HG03565 (cell line): ENCODE data around the gene AGO3.
"Not testable (repeated sequence)": the region's sequence is repeated elsewhere in the genome, so short reads cannot be mapped to it uniquely, and the experiment has no call there.

Source experiments
- ATAC-seq: cut with Tn5 transposase; IDR thresholded peaks from one replicate; pipeline ENCODE4 v1.9.1; 2021; ENCODE audit warnings: mild to moderate bottlenecking, moderate library complexity; ENCODE audit not compliant: unreplicated experiment

AGO3 gene

GRCh38 chr1:35930593-35931445, at the start of gene AGO3:
Gene AGO3 (plus strand): TSS chr1:35931105. CDS start chr1:35931427, 322 bp downstream.
- peak; percentile 70 for ATAC-seq

GRCh38 chr1:35881850-35882273, 49.0 kb upstream of the AGO3 start:
- no peak for ATAC-seq

- no peak for ATAC-seq
Measured at GRCh38 chr1:35882586-35882944, 48.3 kb upstream of the AGO3 start.

GRCh38 chr1:35882945-35883634, 47.8 kb upstream of the AGO3 start, which contains the start of gene AGO1:
Gene AGO1 (plus strand): TSS chr1:35883209. CDS start chr1:35883422, 213 bp downstream.
- ATAC-seq, result peak; percentile 89

- ATAC-seq, result no peak
Measured at GRCh38 chr1:35883635-35884101, 47.2 kb upstream of the AGO3 start.

- ATAC-seq, result no peak
Measured at GRCh38 chr1:35884934-35885333, 46.0 kb upstream of the AGO3 start.

- ATAC-seq, result no peak
Measured at GRCh38 chr1:35885961-35886558, 44.8 kb upstream of the AGO3 start.

- no peak for ATAC-seq
Measured at GRCh38 chr1:35886577-35887431, 44.1 kb upstream of the AGO3 start.

- ATAC-seq, result no peak
Measured at GRCh38 chr1:35887508-35887907, 43.4 kb upstream of the AGO3 start.

GRCh38 chr1:35888255-35888654, 42.6 kb upstream of the AGO3 start:
- ATAC-seq, result no peak

- ATAC-seq, result not testable (repeated sequence)
Measured at GRCh38 chr1:35888981-35889380, 41.9 kb upstream of the AGO3 start.

- no peak for ATAC-seq
Measured at GRCh38 chr1:35893051-35893879, 37.6 kb upstream of the AGO3 start.

- peak; percentile 43 for ATAC-seq
Measured at GRCh38 chr1:35894183-35894582, 36.7 kb upstream of the AGO3 start.

GRCh38 chr1:35894656-35895055, 36.2 kb upstream of the AGO3 start:
- ATAC-seq, result no peak

GRCh38 chr1:35899941-35900340, 31.0 kb upstream of the AGO3 start:
- no peak for ATAC-seq

GRCh38 chr1:35901235-35901634, 29.7 kb upstream of the AGO3 start:
- ATAC-seq, result no peak

- no peak for ATAC-seq
Measured at GRCh38 chr1:35902671-35903070, 28.2 kb upstream of the AGO3 start.

- no peak for ATAC-seq
Measured at GRCh38 chr1:35914717-35915116, 16.2 kb upstream of the AGO3 start.

GRCh38 chr1:35915693-35916092, 15.2 kb upstream of the AGO3 start:
- ATAC-seq, result no peak

- ATAC-seq, result no peak
Measured at GRCh38 chr1:35923791-35924221, 7.1 kb upstream of the AGO3 start.
